Measurements from ENCODE around the gene PEMT. TPM values are rescaled to one million over a fixed set of nuclear protein-coding genes. Genes with fewer than 3 reads are reported as not detected.

Gene PEMT
- total RNA-seq, 2 experiments from 2014 or later: 11.4 to 12.0 TPM

- ATAC-seq (ENCODE audit: poor library complexity): no peak
- no peaks in the 10 kb centered on the region for H3K9me3 Mint-ChIP-seq
These were observed 41.7 kb downstream of the PEMT start for GRCh38 chr17:17549732-17550366.

GRCh38 chr17:17548044-17548443 lies 43.5 kb downstream of the PEMT start:
- Mint-ChIP-seq H3K4me3 (no peak overlapping the region), H3K36me3 (ENCODE audit: low read depth) (no peaks in the 10 kb centered on the region), H3K4me1 (ENCODE audit: low read depth) (no peaks in the 10 kb centered on the region), H3K27ac (no peak overlapping the region), H3K27me3 (no peaks in the 10 kb centered on the region), H3K9me3 (no peaks in the 10 kb centered on the region)
- ChIA-PET CTCF (no interaction called here), POLR2A (no interaction called here)
- DNase-seq: no peak
- H3K4me1 ChIP-seq (ENCODE audit: insufficient read depth, low read length): no peaks in the 10 kb centered on the region
- no peak overlapping the region for H3K4me3 ChIP-seq (ENCODE audit: low read length)
- H3K9me3 ChIP-seq (ENCODE audit: control insufficient read depth in 1 of 2, insufficient read depth in 1 of 2, low read length in 2 of 2): no peaks in the 10 kb centered on the region
- no peak for TF ChIP-seq CTCF (IDR thresholded peaks at IDR 0.05)
- H3K27ac ChIP-seq (ENCODE audit: low read depth in 1 of 2, low read length in 2 of 2): no peak overlapping the region
- no peaks in the 10 kb centered on the region for H3K27me3 ChIP-seq (ENCODE audit: control insufficient read depth in 1 of 2, insufficient read depth in 2 of 2, low read length in 2 of 2)
- intact Hi-C loops (cut with DNase I, micrococcal nuclease): no loop called here
- H3K36me3 ChIP-seq (ENCODE audit: insufficient read depth, low read length): no peaks in the 10 kb centered on the region
- no peak for ATAC-seq (ENCODE audit: poor library complexity)

More at GRCh38 chr17:17549732-17550366, 41.7 kb downstream of the PEMT start:
- no peaks in the 10 kb centered on the region for H3K4me1 ChIP-seq (ENCODE audit: insufficient read depth, low read length)
- ChIA-PET POLR2A (no interaction called here), CTCF (no interaction called here)
- Mint-ChIP-seq H3K27me3 (no peaks in the 10 kb centered on the region), H3K27ac (no peak overlapping the region), H3K36me3 (ENCODE audit: low read depth) (no peaks in the 10 kb centered on the region), H3K4me1 (ENCODE audit: low read depth) (no peaks in the 10 kb centered on the region), H3K4me3 (no peak overlapping the region)
- H3K27me3 ChIP-seq (ENCODE audit: control insufficient read depth in 1 of 2, insufficient read depth in 2 of 2, low read length in 2 of 2): no peaks in the 10 kb centered on the region
- DNase-seq: no peak
- TF ChIP-seq CTCF (IDR thresholded peaks at IDR 0.05): no peak
- H3K9me3 ChIP-seq (ENCODE audit: control insufficient read depth in 1 of 2, insufficient read depth in 1 of 2, low read length in 2 of 2): no peaks in the 10 kb centered on the region
- H3K36me3 ChIP-seq (ENCODE audit: insufficient read depth, low read length): no peaks in the 10 kb centered on the region
- intact Hi-C loops (cut with DNase I, micrococcal nuclease): no loop called here
- no peak overlapping the region for H3K4me3 ChIP-seq (ENCODE audit: low read length)
- H3K27ac ChIP-seq (ENCODE audit: low read depth in 1 of 2, low read length in 2 of 2): no peak overlapping the region

- H3K27me3 ChIP-seq (ENCODE audit: control insufficient read depth in 1 of 2, insufficient read depth in 2 of 2, low read length in 2 of 2): no peaks in the 10 kb centered on the region
- H3K4me3 ChIP-seq (ENCODE audit: low read length): no peak overlapping the region
- no peak overlapping the region for H3K27ac ChIP-seq (ENCODE audit: low read depth in 1 of 2, low read length in 2 of 2)
- no peak overlapping the region for H3K27ac Mint-ChIP-seq
- H3K9me3 ChIP-seq (ENCODE audit: control insufficient read depth in 1 of 2, insufficient read depth in 1 of 2, low read length in 2 of 2): no peaks in the 10 kb centered on the region
- TF ChIP-seq CTCF (IDR thresholded peaks at IDR 0.05): no peak
- H3K4me1 Mint-ChIP-seq (ENCODE audit: low read depth): no peaks in the 10 kb centered on the region
- no peak overlapping the region for H3K4me3 Mint-ChIP-seq
- H3K27me3 Mint-ChIP-seq: no peaks in the 10 kb centered on the region
- ChIA-PET POLR2A (no interaction called here), CTCF (no interaction called here)
- no peaks in the 10 kb centered on the region for H3K36me3 ChIP-seq (ENCODE audit: insufficient read depth, low read length)
- H3K9me3 Mint-ChIP-seq: no peaks in the 10 kb centered on the region
- ATAC-seq (ENCODE audit: poor library complexity): no peak
- no peaks in the 10 kb centered on the region for H3K36me3 Mint-ChIP-seq (ENCODE audit: low read depth)
- DNase-seq: no peak
- H3K4me1 ChIP-seq (ENCODE audit: insufficient read depth, low read length): no peaks in the 10 kb centered on the region
- intact Hi-C loops (cut with DNase I, micrococcal nuclease): no loop called here
These were observed 44.2 kb downstream of the PEMT start for GRCh38 chr17:17547210-17547764.

Data from CD4-positive, alpha-beta T cell (primary cell).